Mesenchymal stem cell (in vitro differentiated cells and primary cell): ENCODE measurements around the gene FCSK.

Experiments
- DNase-seq: peaks from one replicate; pipeline ENCODE4 v3.0.0-alpha.2; 2013
- H2AFZ ChIP-seq: one replicate; pipeline ENCODE4 v1.6.1; 2013; ENCODE audit warnings: low read depth, mild to moderate bottlenecking, control low read depth, inconsistent platforms, low read length, moderate library complexity
- H2AK5ac ChIP-seq: 2 replicates; pipeline ENCODE4 v1.6.1; 2013; ENCODE audit warnings: low read length, moderate library complexity, mild to moderate bottlenecking, inconsistent platforms; ENCODE audit not compliant: severe bottlenecking
- H2BK120ac ChIP-seq: one replicate; pipeline ENCODE4 v1.6.1; 2013; ENCODE audit warnings: low read depth, mild to moderate bottlenecking, inconsistent platforms, low read length, moderate library complexity
- H2BK12ac ChIP-seq, 2 experiments: one replicate each; pipeline ENCODE4 v1.6.1; 2013; ENCODE audit warnings: inconsistent platforms in 2 of 2, low read length in 2 of 2, mild to moderate bottlenecking in 2 of 2, moderate library complexity in 2 of 2, control low read depth in 1 of 2
- H2BK15ac ChIP-seq: one replicate; pipeline ENCODE4 v1.6.1; 2013; ENCODE audit warnings: mild to moderate bottlenecking, low read depth, inconsistent platforms; ENCODE audit not compliant: poor library complexity, severe bottlenecking
- H2BK5ac ChIP-seq: 2 replicates; pipeline ENCODE4 v1.6.1; 2013; ENCODE audit warnings: low read depth, mild to moderate bottlenecking, low read length, control low read depth, inconsistent platforms; ENCODE audit not compliant: poor library complexity, severe bottlenecking
- H3K14ac ChIP-seq, 2 experiments: one replicate each; pipeline ENCODE4 v1.6.1; 2013; ENCODE audit warnings: inconsistent platforms in 2 of 2, low read length in 2 of 2, control low read depth in 1 of 2, mild to moderate bottlenecking in 1 of 2, moderate library complexity in 1 of 2
- H3K18ac ChIP-seq, 2 experiments: one replicate each; pipeline ENCODE4 v1.6.1; 2013; ENCODE audit warnings: inconsistent platforms in 2 of 2, low read length in 2 of 2, control low read depth in 1 of 2, low read depth in 1 of 2, mild to moderate bottlenecking in 1 of 2
- H3K23ac ChIP-seq, 2 experiments: one replicate each; pipeline ENCODE4 v1.6.1; 2013; ENCODE audit warnings: inconsistent platforms in 2 of 2, low read length in 2 of 2, mild to moderate bottlenecking in 2 of 2, moderate library complexity in 2 of 2, control low read depth in 1 of 2
- H3K27ac ChIP-seq: 2 replicates; pipeline ENCODE4 v1.5.1; 2013; ENCODE audit warnings: mild to moderate bottlenecking, moderate library complexity, low read length, control low read depth, inconsistent platforms; ENCODE audit not compliant: poor library complexity, severe bottlenecking
- H3K27me3 ChIP-seq, 2 experiments: 2 replicates each; pipeline versions ENCODE4 v1.6.1 to v1.7.0; 2013; ENCODE audit warnings: low read length in 2 of 2, mild to moderate bottlenecking in 2 of 2, moderate library complexity in 2 of 2, control low read depth in 1 of 2, inconsistent platforms in 1 of 2; ENCODE audit not compliant: control insufficient read depth in 1 of 2, insufficient read depth in 1 of 2
- H3K36me3 ChIP-seq, 2 experiments: 2 replicates each; pipeline versions ENCODE4 v1.6.1 to v1.7.0; 2013; ENCODE audit warnings: low read length in 2 of 2, control low read depth in 1 of 2, inconsistent platforms in 1 of 2, low read depth in 1 of 2, mild to moderate bottlenecking in 1 of 2; ENCODE audit not compliant: insufficient read depth in 2 of 2, control insufficient read depth in 1 of 2
- H3K4ac ChIP-seq, 2 experiments: one replicate each; pipeline ENCODE4 v1.6.1; 2013; ENCODE audit warnings: inconsistent platforms in 2 of 2, low read length in 2 of 2, mild to moderate bottlenecking in 2 of 2, moderate library complexity in 2 of 2, control low read depth in 1 of 2, low read depth in 1 of 2
- H3K4me1 ChIP-seq: 2 replicates; pipeline ENCODE4 v1.6.1; 2013; ENCODE audit warnings: low read depth, low read length, control low read depth; ENCODE audit not compliant: control insufficient read depth, insufficient read depth
- H3K4me2 ChIP-seq: 2 replicates; pipeline ENCODE4 v1.6.1; 2013; ENCODE audit warnings: low read length, mild to moderate bottlenecking, inconsistent platforms; ENCODE audit not compliant: poor library complexity, severe bottlenecking
- H3K4me3 ChIP-seq, 2 experiments: 2 replicates each; pipeline versions ENCODE4 v1.5.1 to v1.7.0; 2013; ENCODE audit warnings: low read length in 2 of 2, mild to moderate bottlenecking in 2 of 2, control low read depth in 1 of 2, low read depth in 1 of 2; ENCODE audit not compliant: insufficient read depth in 1 of 2
- H3K79me1 ChIP-seq: replicated peaks from 2 replicates; pipeline ENCODE4 v1.6.1; 2013; ENCODE audit warnings: mild to moderate bottlenecking, control low read depth, low read length, inconsistent platforms; ENCODE audit not compliant: poor library complexity, severe bottlenecking
- H3K9ac ChIP-seq: 2 replicates; pipeline ENCODE4 v1.7.0; 2013; ENCODE audit warnings: mild to moderate bottlenecking, low read length, moderate library complexity
- H3K9me3 ChIP-seq: 2 replicates; pipeline ENCODE4 v1.7.0; 2013; ENCODE audit warnings: mild to moderate bottlenecking, low read length; ENCODE audit not compliant: control insufficient read depth
- H4K8ac ChIP-seq: one replicate; pipeline ENCODE4 v1.6.1; 2013; ENCODE audit warnings: inconsistent platforms, mild to moderate bottlenecking, low read length, moderate library complexity
- H4K91ac ChIP-seq: one replicate; pipeline ENCODE4 v1.6.1; 2013; ENCODE audit warnings: mild to moderate bottlenecking, low read length, inconsistent platforms
- WGBS: methylation state at CpG from one replicate; pipeline ENCODE4 v1.1.7; 2013; ENCODE audit warnings: mixed read lengths; 5-methylcytosine and 5-hydroxymethylcytosine counted together

FCSK gene

GRCh38 chr16:70494777-70495176 lies 40.4 kb downstream of the FCSK start:
- Histone ChIP-seq H4K8ac (no peak overlapping the region), H2BK120ac (no peak overlapping the region), H2AFZ (no peak overlapping the region), H3K4ac (no peak overlapping the region), H4K91ac (no peak overlapping the region), H3K23ac (no peak overlapping the region), H3K27me3 (no peaks in the 10 kb centered on the region), H3K9ac (no peak overlapping the region), H3K4me2 (no peak overlapping the region), H2AK5ac (no peak overlapping the region), H2BK5ac (no peak overlapping the region), H3K9me3 (no peaks in the 10 kb centered on the region), H3K14ac (no peak overlapping the region), H2BK12ac (no peak overlapping the region), H3K18ac (no peak overlapping the region), H2BK15ac (no peak overlapping the region), H3K36me3 (peaks cover 38 to 74% of the 10 kb centered on the region in 2 experiments), H3K79me1 (peaks cover 3% of the 10 kb centered on the region), H3K4me3 (no peak overlapping the region), H3K27ac (no peak overlapping the region), H3K4me1 (peaks cover 3% of the 10 kb centered on the region)
- no peak for DNase-seq
- WGBS = 95% methylated on average over 2 of the region's 2 CpGs

- H3K27me3 ChIP-seq = no peaks in the 10 kb centered on the region
- no peak overlapping the region for H3K9ac ChIP-seq
- no peak overlapping the region for H3K23ac ChIP-seq
- H3K9me3 ChIP-seq = no peaks in the 10 kb centered on the region
- no peak overlapping the region for H3K14ac ChIP-seq
- H3K79me1 ChIP-seq = peaks cover 3% of the 10 kb centered on the region
- no peak overlapping the region for H2BK12ac ChIP-seq
- WGBS = 98% methylated on average over 9 of the region's 9 CpGs
- H3K4ac ChIP-seq = no peak overlapping the region
- H3K4me3 ChIP-seq = no peak overlapping the region
- H2AFZ ChIP-seq = no peak overlapping the region
- H2BK5ac ChIP-seq = no peak overlapping the region
- no peak overlapping the region for H2BK120ac ChIP-seq
- peaks cover 3% of the 10 kb centered on the region for H3K4me1 ChIP-seq
- H3K18ac ChIP-seq = no peak overlapping the region
- H2AK5ac ChIP-seq = no peak overlapping the region
- no peak overlapping the region for H3K27ac ChIP-seq
- H2BK15ac ChIP-seq = no peak overlapping the region
- DNase-seq = no peak
- H3K36me3 ChIP-seq = peaks cover 36 to 75% of the 10 kb centered on the region in 2 experiments
- H4K91ac ChIP-seq = no peak overlapping the region
- no peak overlapping the region for H3K4me2 ChIP-seq
- H4K8ac ChIP-seq = no peak overlapping the region
These were observed 41.2 kb downstream of the FCSK start for GRCh38 chr16:70495425-70496182.

- no peak overlapping the region for H4K91ac ChIP-seq
These were observed 42.1 kb downstream of the FCSK start for GRCh38 chr16:70496513-70496912.

GRCh38 chr16:70508752-70509151 lies 54.4 kb downstream of the FCSK start:
- no peak overlapping the region for H3K23ac ChIP-seq
- DNase-seq = peak; percentile 15
- no peak overlapping the region for H3K4me2 ChIP-seq
- H3K27me3 ChIP-seq = no peaks in the 10 kb centered on the region
- H3K4ac ChIP-seq = no peak overlapping the region
- WGBS = 94% methylated on average over 3 of the region's 5 CpGs
- H2AK5ac ChIP-seq = no peak overlapping the region
- no peaks in the 10 kb centered on the region for H3K9me3 ChIP-seq
- H3K9ac ChIP-seq = no peak overlapping the region
- H4K91ac ChIP-seq = no peak overlapping the region
- no peak overlapping the region for H2BK12ac ChIP-seq
- H3K4me3 ChIP-seq = no peak overlapping the region
- H2AFZ ChIP-seq = no peak overlapping the region
- H2BK5ac ChIP-seq = no peak overlapping the region
- no peaks in the 10 kb centered on the region for H3K4me1 ChIP-seq
- H3K36me3 ChIP-seq = peaks cover 36 to 80% of the 10 kb centered on the region in 2 experiments
- no peak overlapping the region for H2BK15ac ChIP-seq
- no peak overlapping the region for H2BK120ac ChIP-seq
- H3K27ac ChIP-seq = no peak overlapping the region
- no peaks in the 10 kb centered on the region for H3K79me1 ChIP-seq
- no peak overlapping the region for H3K18ac ChIP-seq
- no peak overlapping the region for H3K14ac ChIP-seq
- H4K8ac ChIP-seq = no peak overlapping the region

More at GRCh38 chr16:70496513-70496912, 42.1 kb downstream of the FCSK start:
- peaks cover 3% of the 10 kb centered on the region for H3K79me1 ChIP-seq
- no peak overlapping the region for H2BK15ac ChIP-seq
- H3K14ac ChIP-seq = no peak overlapping the region
- H3K18ac ChIP-seq = no peak overlapping the region
- H4K8ac ChIP-seq = no peak overlapping the region
- no peaks in the 10 kb centered on the region for H3K27me3 ChIP-seq
- H3K36me3 ChIP-seq = peaks cover 36 to 76% of the 10 kb centered on the region in 2 experiments
- H2AK5ac ChIP-seq = no peak overlapping the region
- DNase-seq = no peak
- 94% methylated on average over 6 of the region's 6 CpGs for WGBS
- no peak overlapping the region for H3K4me2 ChIP-seq
- no peak overlapping the region for H2BK12ac ChIP-seq
- no peak overlapping the region for H3K4me3 ChIP-seq
- peaks cover 3% of the 10 kb centered on the region for H3K4me1 ChIP-seq
- no peak overlapping the region for H2BK120ac ChIP-seq
- H3K23ac ChIP-seq = no peak overlapping the region
- no peak overlapping the region for H3K9ac ChIP-seq
- H2BK5ac ChIP-seq = no peak overlapping the region
- H3K9me3 ChIP-seq = no peaks in the 10 kb centered on the region
- H2AFZ ChIP-seq = no peak overlapping the region
- no peak overlapping the region for H3K27ac ChIP-seq
- H3K4ac ChIP-seq = no peak overlapping the region
